HL-60 (cell line): Measurements from ENCODE around the gene MPG.

Experiments
- DNase-seq, 2 experiments: peaks; one replicate each; pipeline ENCODE4 v3.0.0-alpha.2; 2010 to 2020; ENCODE audit warnings: low read depth in 1 of 2, low spot score in 1 of 2
- H3K27ac ChIP-seq: fragments of 250-450 bp; sonication (Bioruptor Pico); replicated peaks from 2 replicates; pipeline ENCODE4 v1.5.1; 2020; ENCODE audit warnings: mild to moderate bottlenecking, moderate library complexity
- H3K27me3 ChIP-seq: fragments of 250-450 bp; sonication (Bioruptor Pico); 2 replicates; pipeline ENCODE4 v1.5.1; 2021; ENCODE audit warnings: mild to moderate bottlenecking, moderate library complexity; ENCODE audit not compliant: insufficient read depth, poor library complexity, severe bottlenecking
- H3K4me3 ChIP-seq: replicated peaks from 2 replicates; pipeline ENCODE4 v1.5.1; 2011; ENCODE audit warnings: mild to moderate bottlenecking, control low read depth, low read length; ENCODE audit not compliant: insufficient read depth
- GABPA ChIP-seq: IDR thresholded peaks from 2 replicates; pipeline ENCODE4 v1.6.1; 2012; ENCODE audit warnings: low read depth
- POLR2AphosphoS5 ChIP-seq: IDR thresholded peaks from 2 replicates; pipeline ENCODE4 v1.6.1; 2012; ENCODE audit warnings: low read depth
- REST ChIP-seq: IDR thresholded peaks from 2 replicates; pipeline ENCODE4 v1.6.1; 2012; ENCODE audit warnings: low read depth; ENCODE audit not compliant: insufficient replicate concordance
- SPI1 ChIP-seq: IDR thresholded peaks from 2 replicates; pipeline ENCODE4 v1.6.1; 2012; ENCODE audit warnings: low read depth, mild to moderate bottlenecking, borderline replicate concordance
- TF ChIP-seq, protein P1 (sequence below): IDR thresholded peaks from one replicate; pipeline ENCODE4 v1.5.1; 2011; ENCODE audit warnings: low read length, control low read depth, inconsistent platforms; ENCODE audit not compliant: insufficient read depth

MPG gene

GRCh38 chr16:54237-54581 lies 23.8 kb upstream of the MPG start:
- peak overlapping the region; percentile 92 for H3K27ac ChIP-seq
- no peak for DNase-seq
- peak overlapping the region; percentile 88 for H3K4me3 ChIP-seq
- no peaks in the 10 kb centered on the region for H3K27me3 ChIP-seq
- no peak for TF ChIP-seq GABPA
- no peak for TF ChIP-seq REST
- no peak for TF ChIP-seq POLR2AphosphoS5
- TF ChIP-seq, protein P1, sequence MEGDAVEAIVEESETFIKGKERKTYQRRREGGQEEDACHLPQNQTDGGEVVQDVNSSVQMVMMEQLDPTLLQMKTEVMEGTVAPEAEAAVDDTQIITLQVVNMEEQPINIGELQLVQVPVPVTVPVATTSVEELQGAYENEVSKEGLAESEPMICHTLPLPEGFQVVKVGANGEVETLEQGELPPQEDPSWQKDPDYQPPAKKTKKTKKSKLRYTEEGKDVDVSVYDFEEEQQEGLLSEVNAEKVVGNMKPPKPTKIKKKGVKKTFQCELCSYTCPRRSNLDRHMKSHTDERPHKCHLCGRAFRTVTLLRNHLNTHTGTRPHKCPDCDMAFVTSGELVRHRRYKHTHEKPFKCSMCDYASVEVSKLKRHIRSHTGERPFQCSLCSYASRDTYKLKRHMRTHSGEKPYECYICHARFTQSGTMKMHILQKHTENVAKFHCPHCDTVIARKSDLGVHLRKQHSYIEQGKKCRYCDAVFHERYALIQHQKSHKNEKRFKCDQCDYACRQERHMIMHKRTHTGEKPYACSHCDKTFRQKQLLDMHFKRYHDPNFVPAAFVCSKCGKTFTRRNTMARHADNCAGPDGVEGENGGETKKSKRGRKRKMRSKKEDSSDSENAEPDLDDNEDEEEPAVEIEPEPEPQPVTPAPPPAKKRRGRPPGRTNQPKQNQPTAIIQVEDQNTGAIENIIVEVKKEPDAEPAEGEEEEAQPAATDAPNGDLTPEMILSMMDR: no peak
- no peak for TF ChIP-seq SPI1

- no peaks in the 10 kb centered on the region for H3K27me3 ChIP-seq
- TF ChIP-seq GABPA (no peak), POLR2AphosphoS5 (no peak), REST (no peak), SPI1 (no peak)
- TF ChIP-seq, protein P1: no peak
- no peak for DNase-seq
- no peak overlapping the region for H3K4me3 ChIP-seq
- no peak overlapping the region for H3K27ac ChIP-seq
These were observed 22.4 kb upstream of the MPG start for GRCh38 chr16:55571-56136.

GRCh38 chr16:56231-56927 lies 21.6 kb upstream of the MPG start:
- DNase-seq: no peak
- Histone ChIP-seq H3K4me3 (no peak overlapping the region), H3K27ac (no peak overlapping the region), H3K27me3 (no peaks in the 10 kb centered on the region)
- no peak for TF ChIP-seq SPI1
- TF ChIP-seq, protein P1: no peak
- TF ChIP-seq GABPA: no peak
- TF ChIP-seq REST: no peak
- no peak for TF ChIP-seq POLR2AphosphoS5
